Measurements from ENCODE around the gene RPS6KB2. TPM values are rescaled to one million over a fixed set of nuclear protein-coding genes. Genes with fewer than 3 reads are reported as not detected.

Gene RPS6KB2
- total and polyA plus RNA-seq, 10 of the 15 experiments (the other 5 are each of a cell fraction or from before 2014, with no cell fraction given) = 0.39 to 101 (median 58.4) TPM

DNA sequence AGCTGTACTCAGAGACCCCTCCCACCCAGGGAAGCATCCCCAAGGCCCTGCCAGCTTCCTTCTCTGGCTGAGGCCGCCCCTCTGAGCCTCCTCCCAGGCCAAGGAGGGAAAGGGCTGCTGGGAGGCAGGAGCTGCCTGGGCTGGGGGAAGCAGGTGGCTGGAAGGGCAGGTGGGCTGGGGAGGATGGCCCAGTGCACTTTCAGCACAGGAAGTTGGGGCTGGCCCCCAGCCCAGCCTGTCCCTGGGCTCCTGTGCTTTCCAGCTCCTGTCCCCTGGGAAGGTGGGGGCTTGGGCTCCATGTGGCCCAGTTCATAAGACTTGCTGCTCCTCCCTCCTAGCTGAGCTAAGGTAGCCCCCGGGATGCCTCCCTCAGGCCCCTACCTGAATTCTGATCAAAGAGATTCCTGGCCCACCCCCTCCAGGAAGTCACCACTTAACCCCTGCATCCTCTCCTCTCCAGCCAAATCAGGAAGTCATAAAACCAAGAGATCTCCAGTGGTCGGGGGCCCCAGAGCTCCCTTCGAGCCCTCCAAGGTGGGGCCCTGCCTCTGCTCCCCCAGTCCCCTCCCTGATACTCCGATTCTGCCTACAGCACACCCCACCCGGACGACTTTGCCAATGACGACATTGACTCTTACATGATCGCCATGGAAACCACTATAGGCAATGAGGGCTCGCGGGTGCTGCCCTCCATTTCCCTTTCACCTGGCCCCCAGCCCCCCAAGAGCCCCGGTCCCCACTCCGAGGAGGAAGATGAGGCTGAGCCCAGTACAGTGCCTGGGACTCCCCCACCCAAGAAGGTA, 31.5 kb upstream of the RPS6KB2 start:
- POLR2A ChIA-PET = interaction anchor here (0.7 kb wide), 1 partner anchor 41 kb away, joined by 4 read pairs; the partner anchor contains the start of gene PTPRCAP
- TF ChIP-seq STAT3 (IDR thresholded peaks at IDR 0.05; ENCODE audit: low read depth, low read length) (no peak), ZZZ3 (IDR thresholded peaks at IDR 0.05; ENCODE audit: control insufficient read depth, insufficient read length, low read depth) (no peak), HDAC6 (IDR thresholded peaks at IDR 0.05; ENCODE audit: unreplicated experiment) (no peak), TAF1 (IDR thresholded peaks at IDR 0.05; ENCODE audit: borderline replicate concordance, low read depth, low read length) (no peak), SREBF2 (IDR thresholded peaks at IDR 0.05; ENCODE audit: low read length) (no peak), SMC3 (IDR thresholded peaks at IDR 0.05; ENCODE audit: borderline replicate concordance, low read length) (no peak), ZNF274 (IDR thresholded peaks at IDR 0.05; ENCODE audit: insufficient read depth, insufficient read length) (no peak), ZBED1 (IDR thresholded peaks at IDR 0.05; ENCODE audit: borderline replicate concordance) (no peak), RBBP5 (conservative IDR thresholded peaks at IDR 0.05) (no peak), ATF7 (IDR thresholded peaks at IDR 0.05; ENCODE audit: low read depth) (0 out of 2 replicates have a peak, but pooled peaks have one; percentile 13), NFYB (IDR thresholded peaks at IDR 0.05; ENCODE audit: insufficient read depth, low read depth, low read length) (no peak), SUPT20H (IDR thresholded peaks at IDR 0.05; ENCODE audit: borderline replicate concordance, control insufficient read depth, low read depth, low read length) (no peak), EP300 (IDR thresholded peaks at IDR 0.05; ENCODE audit: borderline replicate concordance in 1 of 2, control insufficient read depth in 1 of 2, low read depth in 2 of 2, low read length in 2 of 2) (no peak), PAX8 (IDR thresholded peaks at IDR 0.05) (no peak), NR2C1 (IDR thresholded peaks at IDR 0.05) (no peak), BACH1 (IDR thresholded peaks at IDR 0.05; ENCODE audit: borderline replicate concordance) (no peak)
- TF ChIP-seq, protein P1, sequence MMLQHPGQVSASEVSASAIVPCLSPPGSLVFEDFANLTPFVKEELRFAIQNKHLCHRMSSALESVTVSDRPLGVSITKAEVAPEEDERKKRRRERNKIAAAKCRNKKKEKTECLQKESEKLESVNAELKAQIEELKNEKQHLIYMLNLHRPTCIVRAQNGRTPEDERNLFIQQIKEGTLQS (IDR thresholded peaks at IDR 0.05; ENCODE audit: borderline replicate concordance, extremely low read depth, low read depth, low read length) = no peak
- TF ChIP-seq, protein P2, sequence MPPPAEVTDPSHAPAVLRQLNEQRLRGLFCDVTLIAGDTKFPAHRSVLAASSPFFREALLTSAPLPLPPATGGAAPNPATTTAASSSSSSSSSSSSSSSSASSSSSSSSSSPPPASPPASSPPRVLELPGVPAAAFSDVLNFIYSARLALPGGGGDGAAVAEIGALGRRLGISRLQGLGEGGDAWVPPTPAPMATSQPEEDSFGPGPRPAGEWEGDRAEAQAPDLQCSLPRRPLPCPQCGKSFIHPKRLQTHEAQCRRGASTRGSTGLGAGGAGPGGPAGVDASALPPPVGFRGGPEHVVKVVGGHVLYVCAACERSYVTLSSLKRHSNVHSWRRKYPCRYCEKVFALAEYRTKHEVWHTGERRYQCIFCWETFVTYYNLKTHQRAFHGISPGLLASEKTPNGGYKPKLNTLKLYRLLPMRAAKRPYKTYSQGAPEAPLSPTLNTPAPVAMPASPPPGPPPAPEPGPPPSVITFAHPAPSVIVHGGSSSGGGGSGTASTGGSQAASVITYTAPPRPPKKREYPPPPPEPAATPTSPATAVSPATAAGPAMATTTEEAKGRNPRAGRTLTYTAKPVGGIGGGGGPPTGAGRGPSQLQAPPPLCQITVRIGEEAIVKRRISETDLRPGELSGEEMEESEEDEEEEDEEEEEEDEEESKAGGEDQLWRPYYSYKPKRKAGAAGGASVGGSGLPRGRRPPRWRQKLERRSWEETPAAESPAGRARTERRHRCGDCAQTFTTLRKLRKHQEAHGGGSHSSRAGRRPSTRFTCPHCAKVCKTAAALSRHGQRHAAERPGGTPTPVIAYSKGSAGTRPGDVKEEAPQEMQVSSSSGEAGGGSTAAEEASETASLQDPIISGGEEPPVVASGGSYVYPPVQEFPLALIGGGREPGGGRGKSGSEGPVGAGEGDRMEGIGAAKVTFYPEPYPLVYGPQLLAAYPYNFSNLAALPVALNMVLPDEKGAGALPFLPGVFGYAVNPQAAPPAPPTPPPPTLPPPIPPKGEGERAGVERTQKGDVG (CRISPR knock-in tag; IDR thresholded peaks at IDR 0.05) = no peak
- TF ChIP-seq, protein P3, sequence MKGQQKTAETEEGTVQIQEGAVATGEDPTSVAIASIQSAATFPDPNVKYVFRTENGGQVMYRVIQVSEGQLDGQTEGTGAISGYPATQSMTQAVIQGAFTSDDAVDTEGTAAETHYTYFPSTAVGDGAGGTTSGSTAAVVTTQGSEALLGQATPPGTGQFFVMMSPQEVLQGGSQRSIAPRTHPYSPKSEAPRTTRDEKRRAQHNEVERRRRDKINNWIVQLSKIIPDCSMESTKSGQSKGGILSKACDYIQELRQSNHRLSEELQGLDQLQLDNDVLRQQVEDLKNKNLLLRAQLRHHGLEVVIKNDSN (IDR thresholded peaks at IDR 0.05; ENCODE audit: borderline replicate concordance, extremely low read length, insufficient read depth, low read depth, low read length) = no peak

More for the DNA sequence above, 31.5 kb upstream of the RPS6KB2 start:
- Histone ChIP-seq H2AFZ (ENCODE audit: control insufficient read depth, low read depth, low read length) (no peak overlapping the region), H3K9me3 (replicated peaks; ENCODE audit: control insufficient read depth, insufficient read depth, low read length) (no peaks in the 10 kb centered on the region), H3K4me2 (ENCODE audit: control insufficient read depth, insufficient read depth) (peak overlapping the region; percentile 64; the same call in 1 of the 2 replicates), H3K27me3 (replicated peaks in 1 of 2; ENCODE audit: control insufficient read depth in 2 of 2, insufficient read depth in 2 of 2, low read length in 1 of 2) (no peaks in the 10 kb centered on the region), H3K79me2 (ENCODE audit: control insufficient read depth, insufficient read depth, low read length) (peaks cover 44% of the 10 kb centered on the region), H3K4me3 (no peak overlapping the region), H4K20me1 (ENCODE audit: control insufficient read depth, insufficient read depth) (no peaks in the 10 kb centered on the region; the same call in 1 of the 2 replicates), H3K36me3 (ENCODE audit: control insufficient read depth in 2 of 2, insufficient read depth in 2 of 2, low read length in 1 of 2) (peaks cover 23 to 30% of the 10 kb centered on the region in 2 experiments), H3K4me1 (ENCODE audit: control insufficient read depth, insufficient read depth, low read length) (peaks cover 19% of the 10 kb centered on the region), H3K27ac (ENCODE audit: control insufficient read depth, insufficient read depth) (peak overlapping the region; percentile 18; the same call in 1 of the 2 replicates), H3K9ac (ENCODE audit: control insufficient read depth, insufficient read depth, low read length) (no peak overlapping the region)
- ChIA-PET SMC1A (ENCODE audit: uncharacterized antibody, unreplicated experiment) (interaction anchor here (1.1 kb wide), 1 partner anchor 40 kb away, joined by 3 read pairs; no protein-coding TSS in a partner anchor), CTCF (interaction anchor here (0.8 to 1.5 kb wide), 5 partner anchors 16 to 109 kb away, joined by 3 to 5 read pairs (median 3); no protein-coding TSS in a partner anchor), RAD21 (ENCODE audit: unreplicated experiment) (interaction anchor here (0.8 to 1.5 kb wide), 2 partner anchors 71 to 90 kb away, joined by 3 to 4 read pairs; no protein-coding TSS in a partner anchor)
- FAIRE-seq (no peak), DNase-seq (ENCODE audit: low read depth, low spot score) (no peak), ATAC-seq (no peak)
- WGBS (ENCODE audit: insufficient coverage, insufficient replicate concordance, low lambda C conversion rate, missing lambda C conversion rate) = 41% methylated on average over 13 of the region's 13 CpGs
- no TSS peak for BruUV-seq (replicated peaks)
- in situ Hi-C loops (cut with MboI) (no loop called here), intact Hi-C loops (cut with micrococcal nuclease; ENCODE audit: unreplicated experiment) (no loop called here)
